ENCODE data around the gene WDR86. TPM values are rescaled to one million over a fixed set of nuclear protein-coding genes. Genes with fewer than 3 reads are reported as not detected.

WDR86 gene
- total RNA-seq, 1 experiment from 2014 or later: not detected

- Histone ChIP-seq H3K27me3 (ENCODE audit: insufficient read depth, low read length) (no peaks in the 10 kb centered on the region), H3K9me3 (ENCODE audit: control insufficient read depth in 1 of 2, insufficient read depth in 1 of 2, low read depth in 1 of 2, low read length in 2 of 2) (no peaks in the 10 kb centered on the region), H4K20me1 (ENCODE audit: insufficient read depth) (no peaks in the 10 kb centered on the region), H3K9me2 (ENCODE audit: insufficient read depth) (no peaks in the 10 kb centered on the region), H3K36me3 (ENCODE audit: control insufficient read depth in 1 of 2, insufficient read depth in 2 of 2, low read length in 2 of 2) (peaks cover 6 to 8% of the 10 kb centered on the region in 2 experiments; a peak in 2 of 4 replicates), H3K4me2 (ENCODE audit: low read length) (no peak overlapping the region), H3K4me1 (ENCODE audit: control insufficient read depth in 1 of 2, insufficient read depth in 2 of 2, low read length in 2 of 2) (peaks cover 2 to 11% of the 10 kb centered on the region in 2 experiments; a peak in 2 of 4 replicates), H2AFZ (ENCODE audit: low read depth, low read length, poor library complexity, severe bottlenecking) (no peak overlapping the region), H3K4me3 (replicated peaks in 1 of 2; ENCODE audit: low read depth in 1 of 2, low read length in 2 of 2) (no peak overlapping the region), H3K9ac (ENCODE audit: low read length) (no peak overlapping the region), H3K27ac (ENCODE audit: low read depth, low read length) (no peak overlapping the region), H3K79me2 (ENCODE audit: insufficient read depth, low read length) (no peaks in the 10 kb centered on the region)
- BruUV-seq (replicated peaks): no TSS peak
- ChIA-PET POLR2A (no interaction called here), RAD21 (ENCODE audit: low non-redundant PET in 1 of 2, low total read pairs in 2 of 2, uncharacterized antibody in 2 of 2, unreplicated experiment in 2 of 2) (interaction anchor here in 1 of 2 experiments (2.2 kb wide), 1 partner anchor 82 kb away, joined by 12 read pairs; no protein-coding TSS in a partner anchor), CTCF (interaction anchor here (1.4 to 4.2 kb wide), 2 partner anchors 52 to 81 kb away, joined by 4 to 40 read pairs; no protein-coding TSS in a partner anchor)
- ATAC-seq (no peak), DNase-seq (ENCODE audit: low read depth, low spot score) (no peak)
- TF ChIP-seq CTCF (IDR thresholded peaks at IDR 0.05 in 2 of 3, conservative IDR thresholded peaks at IDR 0.05 in 1 of 3; ENCODE audit: borderline replicate concordance in 1 of 3, insufficient read depth in 1 of 3, low read depth in 2 of 3, low read length in 2 of 3) (no peak), CEBPB (IDR thresholded peaks at IDR 0.05; ENCODE audit: low read depth) (no peak), JUND (IDR thresholded peaks at IDR 0.05) (no peak), ZNF274 (IDR thresholded peaks at IDR 0.05; ENCODE audit: low read depth, low read length) (no peak), YY1 (IDR thresholded peaks at IDR 0.05; ENCODE audit: extremely low read depth, insufficient replicate concordance, low read depth, low read length) (no peak), REST (IDR thresholded peaks at IDR 0.05; ENCODE audit: low read depth) (no peak), SP1 (IDR thresholded peaks at IDR 0.05; ENCODE audit: low read depth) (no peak), ZFX (IDR thresholded peaks at IDR 0.05) (no peak), TCF7L2 (IDR thresholded peaks at IDR 0.05; ENCODE audit: borderline replicate concordance, extremely low read depth, insufficient read depth, insufficient read length) (no peak)
- TF ChIP-seq, protein P1, sequence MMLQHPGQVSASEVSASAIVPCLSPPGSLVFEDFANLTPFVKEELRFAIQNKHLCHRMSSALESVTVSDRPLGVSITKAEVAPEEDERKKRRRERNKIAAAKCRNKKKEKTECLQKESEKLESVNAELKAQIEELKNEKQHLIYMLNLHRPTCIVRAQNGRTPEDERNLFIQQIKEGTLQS (IDR thresholded peaks at IDR 0.05): no peak
- TF ChIP-seq, protein P2, sequence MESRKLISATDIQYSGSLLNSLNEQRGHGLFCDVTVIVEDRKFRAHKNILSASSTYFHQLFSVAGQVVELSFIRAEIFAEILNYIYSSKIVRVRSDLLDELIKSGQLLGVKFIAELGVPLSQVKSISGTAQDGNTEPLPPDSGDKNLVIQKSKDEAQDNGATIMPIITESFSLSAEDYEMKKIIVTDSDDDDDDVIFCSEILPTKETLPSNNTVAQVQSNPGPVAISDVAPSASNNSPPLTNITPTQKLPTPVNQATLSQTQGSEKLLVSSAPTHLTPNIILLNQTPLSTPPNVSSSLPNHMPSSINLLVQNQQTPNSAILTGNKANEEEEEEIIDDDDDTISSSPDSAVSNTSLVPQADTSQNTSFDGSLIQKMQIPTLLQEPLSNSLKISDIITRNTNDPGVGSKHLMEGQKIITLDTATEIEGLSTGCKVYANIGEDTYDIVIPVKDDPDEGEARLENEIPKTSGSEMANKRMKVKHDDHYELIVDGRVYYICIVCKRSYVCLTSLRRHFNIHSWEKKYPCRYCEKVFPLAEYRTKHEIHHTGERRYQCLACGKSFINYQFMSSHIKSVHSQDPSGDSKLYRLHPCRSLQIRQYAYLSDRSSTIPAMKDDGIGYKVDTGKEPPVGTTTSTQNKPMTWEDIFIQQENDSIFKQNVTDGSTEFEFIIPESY (IDR thresholded peaks at IDR 0.05; ENCODE audit: extremely low read depth, insufficient replicate concordance, low read length): no peak
- intact Hi-C loops (cut with micrococcal nuclease): no loop called here
Observed at GRCh38 chr7:151366880-151367222, 43.0 kb downstream of the WDR86 start.

Data from HCT116 (cell line).